ENCODE measurements around the gene TRIM49C. TPM values are rescaled to one million over a fixed set of nuclear protein-coding genes. Genes with fewer than 3 reads are reported as not detected.
"Not testable (repeated sequence)": the region's sequence is repeated elsewhere in the genome, so short reads cannot be mapped to it uniquely, and the experiment has no call there.

Gene TRIM49C, protein sequence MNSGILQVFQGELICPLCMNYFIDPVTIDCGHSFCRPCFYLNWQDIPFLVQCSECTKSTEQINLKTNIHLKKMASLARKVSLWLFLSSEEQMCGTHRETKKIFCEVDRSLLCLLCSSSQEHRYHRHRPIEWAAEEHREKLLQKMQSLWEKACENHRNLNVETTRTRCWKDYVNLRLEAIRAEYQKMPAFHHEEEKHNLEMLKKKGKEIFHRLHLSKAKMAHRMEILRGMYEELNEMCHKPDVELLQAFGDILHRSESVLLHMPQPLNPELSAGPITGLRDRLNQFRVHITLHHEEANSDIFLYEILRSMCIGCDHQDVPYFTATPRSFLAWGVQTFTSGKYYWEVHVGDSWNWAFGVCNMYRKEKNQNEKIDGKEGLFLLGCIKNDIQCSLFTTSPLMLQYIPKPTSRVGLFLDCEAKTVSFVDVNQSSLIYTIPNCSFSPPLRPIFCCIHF
- total RNA-seq (not detected in 2 replicates), polyA plus RNA-seq (not detected in 2 replicates)

DNA sequence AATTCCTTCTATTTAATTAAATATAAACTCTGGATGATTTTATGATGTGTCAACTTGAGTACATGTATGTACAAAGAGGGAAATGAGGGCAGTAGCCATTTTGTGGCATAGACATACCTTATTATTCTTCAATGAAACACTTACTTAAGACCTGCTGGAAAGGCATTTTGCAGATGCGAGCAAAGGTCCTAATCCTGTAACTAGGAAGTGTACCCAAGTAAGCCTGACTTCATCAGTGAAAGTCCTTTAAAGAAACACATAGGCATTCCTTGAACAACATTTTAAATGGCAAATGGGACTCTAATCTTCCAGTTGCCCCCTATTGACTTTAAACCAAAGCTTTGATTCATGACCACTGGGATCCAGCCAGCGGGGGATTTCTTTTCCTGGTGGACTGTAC, at the start of gene TRIM49C:
TRIM49C (plus strand) TSS at position 301 of the 400 bp plus-strand sequence. CDS start 4,106 bp downstream, outside the sequence.
- not testable (repeated sequence) for H3K27me3 ChIP-seq; H3K4me1 ChIP-seq (ENCODE audit: low read depth); H3K27ac ChIP-seq; H3K36me3 ChIP-seq; H3K4me3 ChIP-seq; H3K9me3 ChIP-seq (ENCODE audit: low read depth); DNase-seq (ENCODE audit: low read depth in 1 of 2, low spot score in 1 of 2)

DNA sequence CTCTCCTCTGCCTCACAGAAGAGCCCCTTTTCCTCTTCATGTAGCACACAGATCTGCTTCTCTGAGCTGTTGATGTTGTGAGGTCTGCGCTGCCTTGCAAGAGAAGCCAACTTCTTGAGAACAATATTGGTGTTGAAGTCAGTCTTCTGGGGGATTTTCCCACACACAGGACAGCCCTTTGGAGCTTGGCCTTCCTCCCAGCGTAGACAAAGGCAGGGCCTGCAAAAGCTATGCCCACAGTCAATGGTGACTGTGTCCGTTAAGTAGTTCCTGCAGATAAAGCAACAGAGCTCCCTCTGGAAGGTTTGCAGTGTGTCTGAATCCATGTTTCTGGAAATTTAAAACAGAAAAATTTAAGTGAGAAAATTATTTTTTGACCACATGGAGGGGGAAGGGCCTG, 6.7 kb upstream of the TRIM49C start:
- not testable (repeated sequence) for H3K36me3 ChIP-seq; H3K4me3 ChIP-seq; H3K9me3 ChIP-seq (ENCODE audit: low read depth); H3K27me3 ChIP-seq; H3K4me1 ChIP-seq (ENCODE audit: low read depth); H3K27ac ChIP-seq; DNase-seq (ENCODE audit: low read depth in 1 of 2, low spot score in 1 of 2)

DNA sequence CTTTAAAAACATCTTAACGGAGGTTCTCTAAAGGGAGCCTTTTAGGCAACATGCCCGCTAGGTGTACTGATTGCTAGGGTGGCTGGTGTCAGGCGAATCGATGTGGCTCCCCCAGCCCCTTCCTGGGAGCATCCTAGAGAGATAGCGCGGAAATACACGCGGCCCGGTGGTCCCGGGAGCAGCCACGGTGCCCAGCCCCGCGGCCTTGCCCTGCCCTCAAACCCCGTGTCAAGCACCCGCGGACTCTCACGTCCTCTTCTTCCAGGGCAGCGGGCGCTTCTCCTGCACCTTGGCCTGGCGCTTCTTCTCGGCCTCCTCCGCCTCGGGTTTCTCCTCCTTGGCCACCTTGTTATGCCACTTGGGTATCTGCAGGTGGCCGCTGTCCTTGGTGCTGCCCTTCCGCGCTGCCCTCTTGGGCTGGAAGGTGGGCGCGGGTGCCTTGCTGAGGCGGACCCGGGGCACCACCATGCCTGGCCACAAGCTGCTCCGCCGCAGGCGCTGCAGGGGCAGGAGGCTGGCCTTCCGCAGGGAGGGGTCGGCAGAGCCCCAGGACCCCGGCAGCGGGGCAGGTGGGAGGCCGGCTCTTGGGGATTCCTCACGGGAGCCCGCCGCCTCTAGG, 20.8 kb downstream of the TRIM49C start:
- H3K27ac ChIP-seq; DNase-seq (ENCODE audit: low read depth in 1 of 2, low spot score in 1 of 2): not testable (repeated sequence)

DNA sequence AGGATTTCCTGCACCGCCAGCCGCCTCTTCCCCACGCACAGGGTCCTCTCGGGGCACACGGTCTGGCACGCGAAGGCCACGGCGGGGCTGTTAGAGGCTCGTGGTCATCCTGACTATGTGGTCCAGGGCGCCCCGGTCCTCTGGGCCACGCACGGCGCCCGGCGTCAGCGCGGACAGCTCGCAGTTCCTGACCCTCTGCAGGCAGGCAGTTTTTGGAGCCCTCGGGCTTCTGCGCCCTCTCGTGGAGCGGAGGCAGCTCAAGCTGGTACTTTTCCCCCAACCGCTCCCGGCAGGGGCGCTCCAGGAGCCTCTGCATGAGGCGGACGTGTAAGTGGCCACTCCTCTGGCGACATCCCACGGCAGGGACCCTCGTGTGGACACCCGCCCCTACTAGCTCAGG, 21.4 kb downstream of the TRIM49C start:
- not testable (repeated sequence) for H3K27me3 ChIP-seq; DNase-seq (ENCODE audit: low read depth in 1 of 2, low spot score in 1 of 2); H3K9me3 ChIP-seq (ENCODE audit: low read depth); H3K4me1 ChIP-seq (ENCODE audit: low read depth); H3K36me3 ChIP-seq; H3K27ac ChIP-seq; H3K4me3 ChIP-seq

More for the DNA sequence above, 20.8 kb downstream of the TRIM49C start:
- not testable (repeated sequence) for H3K9me3 ChIP-seq (ENCODE audit: low read depth); H3K36me3 ChIP-seq; H3K4me1 ChIP-seq (ENCODE audit: low read depth); H3K27me3 ChIP-seq; H3K4me3 ChIP-seq

DNA sequence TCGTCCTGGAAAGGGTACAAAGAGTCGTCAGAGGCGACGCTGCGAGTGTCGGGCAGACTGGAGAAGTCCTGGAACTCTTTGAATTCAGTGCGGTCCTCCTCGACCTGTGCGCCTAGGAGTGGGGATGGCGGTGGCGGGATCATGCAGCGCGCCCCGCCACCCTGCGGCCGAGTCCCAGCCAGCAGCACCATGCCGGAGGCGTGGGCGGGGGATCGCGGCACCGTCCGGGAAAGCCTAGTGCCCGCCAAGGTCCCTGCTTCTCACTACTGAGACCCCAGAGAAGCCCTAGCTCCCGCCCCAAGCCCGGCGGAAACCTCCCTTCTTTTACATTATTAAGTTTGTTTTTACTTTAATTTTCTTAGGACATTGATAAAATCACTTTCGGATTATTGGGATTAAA, 22.6 kb downstream of the TRIM49C start:
- H3K4me3 ChIP-seq; H3K9me3 ChIP-seq (ENCODE audit: low read depth); H3K4me1 ChIP-seq (ENCODE audit: low read depth); DNase-seq (ENCODE audit: low read depth in 1 of 2, low spot score in 1 of 2); H3K27me3 ChIP-seq; H3K36me3 ChIP-seq; H3K27ac ChIP-seq: not testable (repeated sequence)

DNA sequence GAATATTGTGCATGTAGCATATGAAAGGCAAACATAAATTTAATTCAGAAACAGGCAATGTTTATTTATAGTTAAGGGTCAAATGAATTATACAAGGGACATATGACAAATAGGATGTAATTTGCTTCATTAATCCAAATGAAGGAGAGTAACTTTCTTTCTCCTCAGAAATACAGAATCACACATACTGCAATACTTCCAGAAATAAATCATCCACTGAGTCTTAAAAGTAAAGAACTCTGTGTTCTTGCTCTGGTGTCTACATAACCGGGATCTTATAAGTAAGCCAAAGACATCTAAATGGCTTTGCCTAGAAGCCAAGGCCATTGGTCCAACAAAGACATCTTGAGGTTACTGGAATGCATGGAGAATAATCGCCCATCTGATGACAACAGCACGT, 54.7 kb downstream of the TRIM49C start, which contains the start of gene UBTFL1:
UBTFL1 (plus strand) TSS at position 301 of the 400 bp plus-strand sequence; CDS start at position 301, 0 bp downstream.
- not testable (repeated sequence) for DNase-seq (ENCODE audit: low read depth in 1 of 2, low spot score in 1 of 2); H3K9me3 ChIP-seq (ENCODE audit: low read depth); H3K27me3 ChIP-seq; H3K36me3 ChIP-seq; H3K4me3 ChIP-seq; H3K27ac ChIP-seq; H3K4me1 ChIP-seq (ENCODE audit: low read depth)

DNA sequence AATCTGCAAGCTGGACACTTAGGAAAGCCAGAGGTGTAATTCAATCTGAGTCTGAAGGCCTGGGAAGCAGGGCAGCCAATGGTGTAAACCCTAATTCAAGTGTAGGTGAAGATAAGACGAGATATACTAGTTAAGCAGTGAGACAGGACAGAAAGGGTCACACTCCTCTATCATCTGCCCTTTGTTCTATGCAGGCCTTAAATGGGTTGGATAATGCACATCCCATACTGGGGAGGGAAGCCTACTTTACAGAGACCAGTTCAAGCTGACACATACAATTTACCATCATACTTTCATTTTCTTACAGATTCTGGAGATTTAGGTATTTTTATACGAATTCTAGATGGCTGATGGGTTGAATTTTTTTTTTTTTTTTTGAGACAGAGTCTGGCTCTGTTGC, 57.8 kb downstream of the TRIM49C start:
- H3K9me3 ChIP-seq (ENCODE audit: low read depth); H3K36me3 ChIP-seq; H3K4me1 ChIP-seq (ENCODE audit: low read depth); DNase-seq (ENCODE audit: low read depth in 1 of 2, low spot score in 1 of 2); H3K4me3 ChIP-seq; H3K27ac ChIP-seq; H3K27me3 ChIP-seq: not testable (repeated sequence)

Other genes starting within 250 kb of the TRIM49C start
- not detected in 2 replicates for gene TRIM49, start 222.5 kb upstream of the TRIM49C start, total RNA-seq
- not detected in 2 replicates for gene TRIM49, start 222.5 kb upstream of the TRIM49C start, polyA plus RNA-seq
- gene TRIM64B, start 152.6 kb upstream of the TRIM49C start, total RNA-seq: not detected in 2 replicates
- not detected in 2 replicates for gene TRIM64B, start 152.6 kb upstream of the TRIM49C start, polyA plus RNA-seq
- gene TRIM49D1, start 108.9 kb upstream of the TRIM49C start, total RNA-seq: not detected in 2 replicates
- gene TRIM49D1, start 108.9 kb upstream of the TRIM49C start, polyA plus RNA-seq: not detected in 2 replicates
- not detected in 2 replicates for gene TRIM49D2, start 107.0 kb upstream of the TRIM49C start, total RNA-seq
- gene TRIM49D2, start 107.0 kb upstream of the TRIM49C start, polyA plus RNA-seq: not detected in 2 replicates
- not detected in 2 replicates for gene TRIM64, start 65.1 kb upstream of the TRIM49C start, total RNA-seq
- gene TRIM64, start 65.1 kb upstream of the TRIM49C start, polyA plus RNA-seq: not detected in 2 replicates
- not detected in 2 replicates for gene UBTFL1, start 54.8 kb downstream of the TRIM49C start, total RNA-seq
- gene UBTFL1, start 54.8 kb downstream of the TRIM49C start, polyA plus RNA-seq: not detected in 2 replicates
- gene NAALAD2, start 103.6 kb downstream of the TRIM49C start, total RNA-seq: 5.3 and 13.0 TPM in 2 replicates
- gene NAALAD2, start 103.6 kb downstream of the TRIM49C start, polyA plus RNA-seq: 8.3 and 14.6 TPM in 2 replicates
- 31.8 and 51.2 TPM in 2 replicates for gene CHORDC1, start 191.9 kb downstream of the TRIM49C start, total RNA-seq
- 36.0 and 40.0 TPM in 2 replicates for gene CHORDC1, start 191.9 kb downstream of the TRIM49C start, polyA plus RNA-seq

Measured in cardiac muscle cell (in vitro differentiated cells and primary cell).